GM18498 (cell line): ENCODE data around the gene LRP1B.
"Not testable (repeated sequence)": the region's sequence is repeated elsewhere in the genome, so short reads cannot be mapped to it uniquely, and the experiment has no call there.

ENCODE experiments used
- ATAC-seq: cut with Tn5 transposase; IDR thresholded peaks from one replicate; pipeline ENCODE4 v1.9.1; 2021; ENCODE audit warnings: mild to moderate bottlenecking, moderate library complexity; ENCODE audit not compliant: unreplicated experiment

Gene LRP1B

GRCh38 chr2:140316345-140316744, 1814.5 kb downstream of the LRP1B start:
- ATAC-seq: no peak

GRCh38 chr2:140311905-140312304, 1818.9 kb downstream of the LRP1B start:
- no peak for ATAC-seq

- no peak for ATAC-seq
Measured at GRCh38 chr2:140308706-140309105, 1822.1 kb downstream of the LRP1B start.

- no peak for ATAC-seq
Measured at GRCh38 chr2:140307532-140307931, 1823.3 kb downstream of the LRP1B start.

GRCh38 chr2:140295767-140296166, 1835.0 kb downstream of the LRP1B start:
- no peak for ATAC-seq

- no peak for ATAC-seq
Measured at GRCh38 chr2:140288726-140289125, 1842.1 kb downstream of the LRP1B start.

GRCh38 chr2:140288213-140288612, 1842.6 kb downstream of the LRP1B start:
- ATAC-seq: no peak

GRCh38 chr2:140286377-140286776, 1844.4 kb downstream of the LRP1B start:
- no peak for ATAC-seq

GRCh38 chr2:140277344-140277743, 1853.5 kb downstream of the LRP1B start:
- ATAC-seq: not testable (repeated sequence)

GRCh38 chr2:140276661-140277060, 1854.2 kb downstream of the LRP1B start:
- ATAC-seq: no peak

- no peak for ATAC-seq
Measured at GRCh38 chr2:140275427-140275826, 1855.4 kb downstream of the LRP1B start.

GRCh38 chr2:140274891-140275290, 1855.9 kb downstream of the LRP1B start:
- no peak for ATAC-seq

- no peak for ATAC-seq
Measured at GRCh38 chr2:140273958-140274357, 1856.9 kb downstream of the LRP1B start.

- ATAC-seq: no peak
Measured at GRCh38 chr2:140273408-140273807, 1857.4 kb downstream of the LRP1B start.

GRCh38 chr2:140270224-140270623, 1860.6 kb downstream of the LRP1B start:
- no peak for ATAC-seq

GRCh38 chr2:140269000-140269399, 1861.8 kb downstream of the LRP1B start:
- no peak for ATAC-seq

GRCh38 chr2:140262908-140263307, 1867.9 kb downstream of the LRP1B start:
- no peak for ATAC-seq

GRCh38 chr2:140257692-140258300, 1873.0 kb downstream of the LRP1B start:
- no peak for ATAC-seq

- ATAC-seq: no peak
Measured at GRCh38 chr2:140256080-140256479, 1874.7 kb downstream of the LRP1B start.

- ATAC-seq: no peak
Measured at GRCh38 chr2:140249821-140250220, 1881.0 kb downstream of the LRP1B start.

- no peak for ATAC-seq
Measured at GRCh38 chr2:140248623-140249022, 1882.2 kb downstream of the LRP1B start.

- ATAC-seq: no peak
Measured at GRCh38 chr2:140247451-140248195, 1883.2 kb downstream of the LRP1B start.

GRCh38 chr2:140246957-140247356, 1883.9 kb downstream of the LRP1B start:
- no peak for ATAC-seq
